ENCODE measurements around the gene EDAR. TPM values are rescaled to one million over a fixed set of nuclear protein-coding genes. Genes with fewer than 3 reads are reported as not detected.

The EDAR gene
- total and polyA plus RNA-seq, 10 of the 15 experiments (the other 5 are each of a cell fraction or from before 2014, with no cell fraction given): 0.04 TPM; not detected in 9

GRCh38 chr2:108946442-108946841 is 42.6 kb downstream of the EDAR start (continued):
- TF ChIP-seq ZNF592 (IDR thresholded peaks at IDR 0.05) (no peak), SIX5 (IDR thresholded peaks at IDR 0.05; ENCODE audit: low read depth, low read length, severe bottlenecking) (no peak), STAT1 (conservative IDR thresholded peaks at IDR 0.05) (no peak), RAD21 (IDR thresholded peaks at IDR 0.05; ENCODE audit: insufficient read depth, low read depth, low read length) (no peak)

GRCh38 chr2:108945969-108946368 is 43.1 kb downstream of the EDAR start:
- no peak overlapping the region for H2AFZ ChIP-seq (ENCODE audit: control insufficient read depth, low read depth, low read length)
- no TSS peak for BruUV-seq (replicated peaks)
- no peak overlapping the region for H3K27ac ChIP-seq (ENCODE audit: control insufficient read depth, insufficient read depth)
- in situ Hi-C loops (cut with MboI): no loop called here
- CTCF ChIA-PET: no interaction called here
- H3K4me3 ChIP-seq: no peak overlapping the region
- FAIRE-seq (no peak), DNase-seq (ENCODE audit: low read depth, low spot score) (no peak), ATAC-seq (no peak)
- TF ChIP-seq ZNF687 (IDR thresholded peaks at IDR 0.05): no peak
- TF ChIP-seq ZBTB40 (IDR thresholded peaks at IDR 0.05; ENCODE audit: borderline replicate concordance): no peak
- TF ChIP-seq KDM1A (IDR thresholded peaks at IDR 0.05; ENCODE audit: borderline replicate concordance): no peak
- no peak overlapping the region for H3K4me2 ChIP-seq (ENCODE audit: control insufficient read depth, insufficient read depth)
- peaks cover 8% of the 10 kb centered on the region; the same call in 1 of the 3 replicates for H3K9me3 ChIP-seq (replicated peaks; ENCODE audit: control insufficient read depth, insufficient read depth, low read length)
- WGBS (ENCODE audit: insufficient coverage, insufficient replicate concordance, low lambda C conversion rate, missing lambda C conversion rate): 4% methylated on average over 5 of the region's 5 CpGs
- H3K79me2 ChIP-seq (ENCODE audit: control insufficient read depth, insufficient read depth, low read length): no peaks in the 10 kb centered on the region
- H3K27me3 ChIP-seq (replicated peaks in 1 of 2; ENCODE audit: control insufficient read depth in 2 of 2, insufficient read depth in 2 of 2, low read length in 1 of 2): no peaks in the 10 kb centered on the region
- RAD21 ChIA-PET (ENCODE audit: unreplicated experiment): no interaction called here
- no peaks in the 10 kb centered on the region for H3K36me3 ChIP-seq (ENCODE audit: control insufficient read depth in 2 of 2, insufficient read depth in 2 of 2, low read length in 1 of 2)
- SMC1A ChIA-PET (ENCODE audit: uncharacterized antibody, unreplicated experiment): no interaction called here
- no peaks in the 10 kb centered on the region for H3K4me1 ChIP-seq (ENCODE audit: control insufficient read depth, insufficient read depth, low read length)
- H3K9ac ChIP-seq (ENCODE audit: control insufficient read depth, insufficient read depth, low read length): no peak overlapping the region
- POLR2A ChIA-PET: no interaction called here
- H4K20me1 ChIP-seq (ENCODE audit: control insufficient read depth, insufficient read depth): no peaks in the 10 kb centered on the region
- intact Hi-C loops (cut with micrococcal nuclease; ENCODE audit: unreplicated experiment): no loop called here
